GM12878 (cell line): ENCODE measurements around the gene SLC35D2. TPM values are rescaled to one million over a fixed set of nuclear protein-coding genes. Genes with fewer than 3 reads are reported as not detected.

Source experiments
- ATAC-seq: fragments of 200-7000 bp; cut with Tn5 transposase; 3 replicates; pipeline ENCODE4 v1.9.1; 2020; ENCODE audit warnings: mild to moderate bottlenecking, moderate library complexity
- BruUV-seq: library from RNA; stranded (reverse); fragments of 400-500 nt; replicated peaks from 2 replicates; lab custom pipeline; 2021; lab: Mats Ljungman, UMichigan
- CTCF ChIA-PET: fragments of 300-600 bp; sonication (Branson Sonifier 250); formaldehyde crosslinking; extraction: SDS; loops from one replicate; lab custom pipeline; 2021; ENCODE audit warnings: inconsistent platforms; lab: Yijun Ruan, JAX
- POLR2A ChIA-PET: fragments of 350-600 bp; formaldehyde crosslinking; extraction: SDS; loops from one replicate; lab custom pipeline; 2021; ENCODE audit warnings: inconsistent platforms; lab: Charles Lee
- RAD21 ChIA-PET: fragments of 300-600 bp; sonication (Branson Sonifier 250); formaldehyde crosslinking; loops from one replicate; lab custom pipeline; 2023; ENCODE audit warnings: antibody characterized with exemption; ENCODE audit not compliant: unreplicated experiment; lab: Charles Lee
- SMC1A ChIA-PET: fragments of 300-600 bp; sonication (Branson Sonifier 250); formaldehyde crosslinking; loops from one replicate; lab custom pipeline; 2023; ENCODE audit not compliant: unreplicated experiment, uncharacterized antibody; lab: Charles Lee
- DNase-seq: peaks from one replicate; pipeline ENCODE4 v3.0.0-alpha.2; 2011; ENCODE audit warnings: low read depth, low spot score
- FAIRE-seq: peaks from 3 replicates; lab custom pipeline; 2011; peaks lifted over from hg19 to GRCh38; lab: Jason Lieb, UNC
- H2AFZ ChIP-seq: 2 replicates; pipeline ENCODE4 v1.6.0; 2011; ENCODE audit warnings: low read depth, low read length, control low read depth; ENCODE audit not compliant: control insufficient read depth
- H3K27ac ChIP-seq: 2 replicates; pipeline ENCODE4 v1.5.1; 2011; ENCODE audit warnings: control low read depth; ENCODE audit not compliant: control insufficient read depth, insufficient read depth
- H3K27me3 ChIP-seq, 2 experiments: replicated peaks in 1 of 2; 2 replicates each; pipeline versions ENCODE4 v1.6.0 to v1.6.1; 2011; ENCODE audit warnings: low read length in 1 of 2; ENCODE audit not compliant: control insufficient read depth in 2 of 2, insufficient read depth in 2 of 2
- H3K36me3 ChIP-seq, 2 experiments: 2 replicates each; pipeline ENCODE4 v1.5.1; 2011; ENCODE audit warnings: low read length in 1 of 2; ENCODE audit not compliant: control insufficient read depth in 2 of 2, insufficient read depth in 2 of 2
- H3K4me1 ChIP-seq: 2 replicates; pipeline ENCODE4 v1.6.1; 2011; ENCODE audit warnings: mild to moderate bottlenecking, low read length, moderate library complexity, mixed read lengths; ENCODE audit not compliant: control insufficient read depth, insufficient read depth
- H3K4me2 ChIP-seq: 2 replicates; pipeline ENCODE4 v1.6.0; 2011; ENCODE audit warnings: control low read depth; ENCODE audit not compliant: control insufficient read depth, insufficient read depth
- H3K4me3 ChIP-seq: fragments of 200-600 bp; sonication (generic); 2 replicates; pipeline ENCODE4 v1.5.1; 2016
- H3K79me2 ChIP-seq: 2 replicates; pipeline ENCODE4 v1.6.0; 2011; ENCODE audit warnings: low read length; ENCODE audit not compliant: control insufficient read depth, insufficient read depth
- H3K9ac ChIP-seq: 2 replicates; pipeline ENCODE4 v1.8.0; 2011; ENCODE audit warnings: low read length, control low read depth, mixed read lengths; ENCODE audit not compliant: control insufficient read depth, insufficient read depth
- H3K9me3 ChIP-seq: replicated peaks from 3 replicates; pipeline ENCODE4 v1.5.1; 2011; ENCODE audit warnings: mild to moderate bottlenecking, low read length; ENCODE audit not compliant: control insufficient read depth, insufficient read depth
- H4K20me1 ChIP-seq: 2 replicates; pipeline ENCODE4 v1.6.0; 2011; ENCODE audit not compliant: control insufficient read depth, insufficient read depth
- ASH2L ChIP-seq: fragments of 300-600, 200-600 bp; sonication (generic); IDR thresholded peaks from 2 replicates; pipeline ENCODE4 v1.6.1; 2017; ENCODE audit warnings: low read depth, mild to moderate bottlenecking, borderline replicate concordance
- BRCA1 ChIP-seq: IDR thresholded peaks from 2 replicates; pipeline ENCODE4 v1.6.1; 2011; ENCODE audit warnings: low read depth, low read length, improper control_type of control experiment
- IKZF2 ChIP-seq, 2 experiments: fragments of 450-650 bp; IDR thresholded peaks; 2 replicates each; pipeline ENCODE4 v1.6.1; 2017; ENCODE audit warnings: mild to moderate bottlenecking in 2 of 2, moderate library complexity in 2 of 2
- NR2C1 ChIP-seq: fragments of 450-650 bp; IDR thresholded peaks from 2 replicates; pipeline ENCODE4 v1.6.1; 2017; ENCODE audit warnings: antibody characterized with exemption, mild to moderate bottlenecking, moderate library complexity
- RBBP5 ChIP-seq: fragments of 200-600 bp; sonication (generic); conservative IDR thresholded peaks from 2 replicates; pipeline ENCODE4 v1.6.1; 2016
- YY1 ChIP-seq: IDR thresholded peaks from 2 replicates; pipeline ENCODE4 v1.6.1; 2011; ENCODE audit warnings: low read depth, mild to moderate bottlenecking, low read length
- WGBS: methylation state at CpG from one replicate; pipeline ENCODE4 v1.1.6; 2016; ENCODE audit warnings: low lambda C conversion rate; ENCODE audit not compliant: insufficient replicate concordance, insufficient coverage; ENCODE audit errors: missing lambda C conversion rate; 5-methylcytosine and 5-hydroxymethylcytosine counted together
- in situ Hi-C: fragments of 300-500 bp; cut with MboI; formaldehyde crosslinking; loops from 9 replicates; pipeline ENCODE4 v1.14.3; 2018; ENCODE audit warnings: mixed read lengths
- intact Hi-C: fragments of 100-400 bp; cut with micrococcal nuclease; formaldehyde crosslinking; loops from one replicate; pipeline ENCODE4 v1.14.2; 2022; ENCODE audit not compliant: unreplicated experiment
- polyA plus RNA-seq, 11 experiments: library from polyadenylated mRNA; depleted of rRNA in 4 of 11; unstranded in 6 of 11; stranded (reverse) in 5 of 11; fragments of >200 nt; fragmentation: Nextera tagmentation in 4 of 11; fragmentation: Illumina TruSeq in 1 of 11; extraction: Ambion mirVana in 4 of 11; extraction: Trizol in 1 of 11; gene quantifications; 1 replicate in 1 of 11; 2 replicates in 10 of 11; pipeline versions ENCODE4 v1.2.1 to v1.2.3, GENCODE V29; 2011 to 2016; ENCODE audit warnings: inconsistent platforms in 2 of 11, missing spikeins in 2 of 11, low read depth in 1 of 11
- total RNA-seq, 4 experiments: library from RNA; depleted of rRNA in 3 of 4; stranded (reverse); fragments of >200 nt in 3 of 4; fragmentation: Illumina TruSeq in 1 of 4; extraction: Trizol in 1 of 4; gene quantifications; 2 replicates each; pipeline versions ENCODE4 v1.2.1 to v1.2.3, GENCODE V29; 2013 to 2021
- TF ChIP-seq, protein P1 (sequence below): IDR thresholded peaks from 2 replicates; pipeline ENCODE4 v1.6.1; 2011; ENCODE audit warnings: mild to moderate bottlenecking, low read depth, low read length, moderate library complexity; ENCODE audit not compliant: insufficient replicate concordance

The SLC35D2 gene
- total and polyA plus RNA-seq, 10 of the 15 experiments (the other 5 are each of a cell fraction or from before 2014, with no cell fraction given), result 0.64 to 6.3 (median 3.5) TPM

DNA sequence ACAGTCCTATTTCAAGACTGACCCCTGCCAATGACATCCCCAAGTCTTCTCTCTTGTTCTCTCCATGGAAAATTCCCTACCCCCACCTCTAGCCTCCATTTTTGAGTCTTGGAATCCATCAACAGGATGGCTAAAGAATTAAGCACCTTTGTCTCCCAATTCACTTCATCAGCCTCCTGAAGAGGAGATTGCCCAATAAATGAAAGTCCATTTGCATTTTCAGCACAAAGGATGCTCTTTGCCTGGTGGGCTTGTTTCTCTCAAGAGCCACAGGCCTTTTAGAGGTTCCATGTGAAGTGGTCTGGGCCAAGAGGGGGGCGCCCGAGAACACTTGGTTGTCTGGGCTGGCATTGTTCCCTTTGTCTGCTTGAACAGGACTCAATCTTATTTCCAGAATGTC lies 94.1 kb downstream of the SLC35D2 start:
- no TSS peak for BruUV-seq
- Histone ChIP-seq H3K27me3 (no peaks in the 10 kb centered on the region; a peak in 1 of 4 replicates), H3K27ac (no peak overlapping the region), H3K36me3 (no peaks in the 10 kb centered on the region), H3K79me2 (no peaks in the 10 kb centered on the region), H2AFZ (no peak overlapping the region), H3K4me3 (no peak overlapping the region), H3K9me3 (no peaks in the 10 kb centered on the region), H3K4me2 (no peak overlapping the region), H3K9ac (no peak overlapping the region), H4K20me1 (no peaks in the 10 kb centered on the region), H3K4me1 (no peaks in the 10 kb centered on the region)
- DNase-seq (no peak), FAIRE-seq (no peak), ATAC-seq (no peak)
- WGBS, result 41% methylated on average over 2 of the region's 2 CpGs
- intact Hi-C loops, result no loop called here
- TF ChIP-seq YY1, result no peak
- TF ChIP-seq RBBP5, result no peak
- no peak for TF ChIP-seq NR2C1
- ChIA-PET RAD21 (no interaction called here), CTCF (no interaction called here), SMC1A (no interaction called here), POLR2A (no interaction called here)
- in situ Hi-C loops, result no loop called here

DNA sequence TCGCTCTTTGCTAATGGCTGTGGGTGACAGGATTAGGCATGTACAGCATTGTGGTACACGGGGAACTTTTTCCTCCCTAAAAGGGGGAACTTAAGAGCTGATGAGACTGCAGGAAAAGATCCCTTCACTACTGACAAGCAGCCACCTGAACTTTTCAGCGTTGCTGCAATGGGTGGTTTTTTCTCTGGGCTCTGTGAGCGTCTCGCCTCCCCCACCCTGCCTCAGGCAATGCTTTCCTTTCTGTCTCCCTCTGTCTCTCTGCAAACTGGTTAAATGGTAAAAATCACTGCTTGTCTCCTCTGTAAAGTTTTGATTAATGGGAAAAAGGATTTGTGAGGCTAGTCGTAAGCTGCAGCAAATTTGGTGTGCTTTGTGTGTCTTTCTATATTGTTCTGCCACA lies 101.9 kb downstream of the SLC35D2 start:
- Histone ChIP-seq H3K4me1 (no peaks in the 10 kb centered on the region), H3K36me3 (no peaks in the 10 kb centered on the region), H3K27me3 (no peaks in the 10 kb centered on the region), H3K27ac (no peak overlapping the region), H3K4me3 (no peak overlapping the region), H3K4me2 (no peak overlapping the region), H2AFZ (no peak overlapping the region), H3K9me3 (no peaks in the 10 kb centered on the region), H3K79me2 (no peaks in the 10 kb centered on the region), H3K9ac (no peak overlapping the region), H4K20me1 (no peaks in the 10 kb centered on the region)
- ChIA-PET SMC1A (interaction anchor here (0.5 kb wide), 1 partner anchor 45 kb away, joined by 3 read pairs; no protein-coding TSS in a partner anchor), RAD21 (no interaction called here), POLR2A (no interaction called here), CTCF (no interaction called here)
- TF ChIP-seq IKZF2 (IDR thresholded peaks at IDR 0.05), result no peak
- TF ChIP-seq, protein P1, sequence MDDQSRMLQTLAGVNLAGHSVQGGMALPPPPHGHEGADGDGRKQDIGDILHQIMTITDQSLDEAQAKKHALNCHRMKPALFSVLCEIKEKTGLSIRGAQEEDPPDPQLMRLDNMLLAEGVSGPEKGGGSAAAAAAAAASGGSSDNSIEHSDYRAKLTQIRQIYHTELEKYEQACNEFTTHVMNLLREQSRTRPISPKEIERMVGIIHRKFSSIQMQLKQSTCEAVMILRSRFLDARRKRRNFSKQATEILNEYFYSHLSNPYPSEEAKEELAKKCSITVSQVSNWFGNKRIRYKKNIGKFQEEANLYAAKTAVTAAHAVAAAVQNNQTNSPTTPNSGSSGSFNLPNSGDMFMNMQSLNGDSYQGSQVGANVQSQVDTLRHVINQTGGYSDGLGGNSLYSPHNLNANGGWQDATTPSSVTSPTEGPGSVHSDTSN, result no peak
- TF ChIP-seq ASH2L, result no peak
- TF ChIP-seq BRCA1, result no peak
- in situ Hi-C loops (no loop called here), intact Hi-C loops (no loop called here)
- DNase-seq (no peak), FAIRE-seq (no peak), ATAC-seq (no peak)
- WGBS, result 37% methylated on average over 6 of the region's 6 CpGs
- BruUV-seq, result no TSS peak
